ENCODE results near the gene EGR1. TPM values are rescaled to one million over a fixed set of nuclear protein-coding genes. Genes with fewer than 3 reads are reported as not detected.

EGR1 gene
- total and polyA plus RNA-seq, 11 donors: 4.0 to 133 (median 15.3) TPM

GRCh38 chr5:138444078-138444773, 21.1 kb upstream of the EGR1 start:
- DNase-seq: no peak
- H3K4me3 ChIP-seq: no peak overlapping the region

DNA sequence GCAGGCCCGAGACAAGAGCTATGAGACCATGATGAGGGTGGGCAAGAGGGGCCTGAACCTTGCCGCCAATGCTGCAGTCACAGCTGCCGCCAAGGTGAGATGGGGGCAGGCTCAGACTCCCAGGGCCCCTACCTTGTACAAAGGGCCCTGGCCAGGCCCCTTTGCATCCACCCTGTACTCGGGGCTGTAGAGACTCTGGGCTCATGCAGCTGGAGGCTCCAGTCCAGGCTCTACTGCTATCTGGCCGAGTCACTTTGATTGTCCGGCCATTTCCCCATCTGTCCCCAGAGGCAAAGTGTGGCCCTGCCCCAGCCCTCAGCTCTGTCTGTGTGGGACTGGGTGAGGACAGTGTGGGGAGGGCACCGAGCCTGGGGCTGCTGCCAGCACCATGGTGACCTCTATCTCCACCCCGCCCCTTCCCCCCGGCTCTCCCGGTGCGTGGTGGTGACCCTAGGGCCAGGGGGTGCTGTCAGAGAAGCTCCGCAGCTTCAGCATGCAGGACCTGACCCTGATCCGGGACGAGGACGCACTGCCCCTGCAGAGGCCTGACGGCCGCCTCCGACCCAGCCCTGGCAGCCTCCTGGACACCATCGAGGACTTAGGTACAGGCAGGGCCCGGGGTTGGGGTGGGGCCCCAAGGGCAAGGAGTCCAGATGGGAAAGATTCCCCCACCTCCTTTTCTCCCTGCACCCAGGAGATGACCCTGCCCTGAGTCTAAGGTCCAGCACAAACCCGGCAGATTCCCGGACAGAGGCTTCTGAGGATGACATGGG, 20.3 kb upstream of the EGR1 start:
- H3K36me3 ChIP-seq: no peaks in the 10 kb centered on the region
- WGBS, 4 donors: 73 to 87% (median 81%) methylated on average over 12 to 22 of the region's 22 CpGs
- intact Hi-C loops (cut with DNase I): no loop called here
- no peak for ATAC-seq
- no peak overlapping the region for H3K4me3 ChIP-seq
- H3K27me3 ChIP-seq: no peaks in the 10 kb centered on the region
- no peak for DNase-seq
- TF ChIP-seq, protein P1, sequence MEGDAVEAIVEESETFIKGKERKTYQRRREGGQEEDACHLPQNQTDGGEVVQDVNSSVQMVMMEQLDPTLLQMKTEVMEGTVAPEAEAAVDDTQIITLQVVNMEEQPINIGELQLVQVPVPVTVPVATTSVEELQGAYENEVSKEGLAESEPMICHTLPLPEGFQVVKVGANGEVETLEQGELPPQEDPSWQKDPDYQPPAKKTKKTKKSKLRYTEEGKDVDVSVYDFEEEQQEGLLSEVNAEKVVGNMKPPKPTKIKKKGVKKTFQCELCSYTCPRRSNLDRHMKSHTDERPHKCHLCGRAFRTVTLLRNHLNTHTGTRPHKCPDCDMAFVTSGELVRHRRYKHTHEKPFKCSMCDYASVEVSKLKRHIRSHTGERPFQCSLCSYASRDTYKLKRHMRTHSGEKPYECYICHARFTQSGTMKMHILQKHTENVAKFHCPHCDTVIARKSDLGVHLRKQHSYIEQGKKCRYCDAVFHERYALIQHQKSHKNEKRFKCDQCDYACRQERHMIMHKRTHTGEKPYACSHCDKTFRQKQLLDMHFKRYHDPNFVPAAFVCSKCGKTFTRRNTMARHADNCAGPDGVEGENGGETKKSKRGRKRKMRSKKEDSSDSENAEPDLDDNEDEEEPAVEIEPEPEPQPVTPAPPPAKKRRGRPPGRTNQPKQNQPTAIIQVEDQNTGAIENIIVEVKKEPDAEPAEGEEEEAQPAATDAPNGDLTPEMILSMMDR (IDR thresholded peaks at IDR 0.05): no peak
- no peak for TF ChIP-seq POLR2A (IDR thresholded peaks at IDR 0.05)
- peaks cover 0 to 10% (median 6%) of the 10 kb centered on the region in 12 donors for H3K4me1 ChIP-seq
- no peaks in the 10 kb centered on the region for H3K9me3 ChIP-seq
- no peak overlapping the region for H3K27ac ChIP-seq

More at GRCh38 chr5:138444078-138444773, 21.1 kb upstream of the EGR1 start:
- no peak for TF ChIP-seq POLR2A (IDR thresholded peaks at IDR 0.05)
- TF ChIP-seq, protein P1 (IDR thresholded peaks at IDR 0.05): no peak
- no peaks in the 10 kb centered on the region for H3K36me3 ChIP-seq
- H3K27ac ChIP-seq: no peak overlapping the region
- no peak for ATAC-seq
- intact Hi-C loops (cut with DNase I): no loop called here
- H3K4me1 ChIP-seq: peaks cover 0 to 11% (median 8%) of the 10 kb centered on the region in 12 donors
- no peaks in the 10 kb centered on the region for H3K27me3 ChIP-seq
- no peaks in the 10 kb centered on the region for H3K9me3 ChIP-seq
- 89 to 93% (median 92%) methylated on average over 9 to 13 of the region's 13 CpGs for WGBS, 4 donors

DNA sequence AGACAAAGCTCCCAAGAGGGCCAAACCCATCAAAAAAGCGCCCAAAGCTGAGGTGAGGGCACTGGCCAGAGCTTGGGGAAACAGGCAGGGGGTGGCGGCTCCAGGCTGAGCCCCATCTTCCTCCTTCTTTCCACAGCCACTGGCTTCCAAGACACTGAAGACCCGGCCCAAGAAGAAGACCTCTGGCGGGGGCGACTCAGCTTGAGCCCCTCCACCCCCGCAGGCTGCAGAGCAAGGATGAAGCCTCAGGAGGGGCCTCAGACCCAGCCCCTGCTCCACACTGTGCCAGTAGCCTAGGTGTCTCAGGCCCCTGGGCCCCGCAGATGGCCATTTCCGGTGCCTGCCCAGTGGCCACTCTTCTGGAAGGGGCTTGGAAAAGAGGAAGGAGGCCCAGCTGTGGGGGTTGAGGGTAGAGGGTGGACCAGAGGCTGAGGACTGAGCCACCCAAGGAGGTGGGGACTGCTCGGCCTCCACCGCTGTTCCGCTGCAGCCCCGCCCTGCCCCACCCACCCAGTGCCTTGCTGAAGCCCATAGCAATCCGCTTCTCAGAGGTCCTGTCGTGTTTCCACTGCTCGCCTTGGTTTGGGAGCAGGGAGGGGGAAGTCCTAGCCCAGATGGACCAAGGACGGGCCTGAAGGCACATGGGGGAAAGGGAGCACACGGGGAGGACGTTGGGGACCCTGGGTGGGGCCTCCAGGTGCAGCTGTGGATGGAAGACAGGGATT, 19.6 kb upstream of the EGR1 start:
- intact Hi-C loops (cut with DNase I): no loop called here
- no peaks in the 10 kb centered on the region for H3K27me3 ChIP-seq
- 83 to 89% (median 87%) methylated on average over 13 to 18 of the region's 18 CpGs for WGBS, 4 donors
- no peaks in the 10 kb centered on the region for H3K9me3 ChIP-seq
- no peak overlapping the region for H3K4me3 ChIP-seq
- no peak for TF ChIP-seq POLR2A (IDR thresholded peaks at IDR 0.05)
- TF ChIP-seq, protein P1 (IDR thresholded peaks at IDR 0.05): no peak
- no peak for DNase-seq
- H3K27ac ChIP-seq: no peak overlapping the region
- H3K4me1 ChIP-seq: peaks cover 0 to 10% (median 7%) of the 10 kb centered on the region in 12 donors
- no peaks in the 10 kb centered on the region for H3K36me3 ChIP-seq
- no peak for ATAC-seq

DNA sequence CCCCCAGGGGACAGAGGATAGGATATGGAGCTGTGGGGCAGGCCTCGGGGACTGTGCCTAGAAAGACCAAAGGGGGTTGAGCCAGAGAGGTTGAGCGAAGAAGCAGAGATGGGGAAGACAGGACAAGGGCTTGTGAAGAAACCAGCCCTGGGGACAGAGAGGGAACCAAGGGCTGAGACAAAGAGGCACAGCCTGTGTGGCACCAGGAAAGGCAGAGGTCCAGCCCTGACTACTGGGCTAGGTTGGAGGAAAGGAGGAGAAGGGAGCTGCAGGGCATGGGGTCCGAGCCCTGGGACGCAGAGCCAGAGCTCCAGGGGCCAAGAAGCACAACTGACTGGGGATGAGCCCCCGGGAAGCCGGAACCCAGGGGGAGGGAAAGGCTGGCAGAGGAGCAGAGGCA, 17.2 kb upstream of the EGR1 start:
- intact Hi-C loops (cut with DNase I): loop anchor here in 2 of 10 donors (2.0 kb wide), 1 partner anchor 55 kb away; no protein-coding TSS in a partner anchor
- no peak overlapping the region for H3K27ac ChIP-seq
- no peaks in the 10 kb centered on the region for H3K27me3 ChIP-seq
- no peaks in the 10 kb centered on the region for H3K36me3 ChIP-seq
- TF ChIP-seq, protein P1 (IDR thresholded peaks at IDR 0.05): no peak
- no peak for TF ChIP-seq POLR2A (IDR thresholded peaks at IDR 0.05)
- H3K4me1 ChIP-seq: peaks cover 0 to 10% (median 7%) of the 10 kb centered on the region in 12 donors
- DNase-seq (no peak), ATAC-seq (no peak)
- WGBS, 4 donors: 88 to 91% (median 89%) methylated on average over 6 of the region's 6 CpGs
- H3K4me3 ChIP-seq: no peak overlapping the region
- H3K9me3 ChIP-seq: no peaks in the 10 kb centered on the region
